Mammary epithelial cell (primary cell): ENCODE measurements around the gene PIP5KL1.

Experiments
- CTCF ChIP-seq, 2 donors: IDR thresholded peaks in 1 of 2; conservative IDR thresholded peaks in 1 of 2; 2 replicates each; pipeline ENCODE4 v1.5.1; 2011 to 2012; ENCODE audit warnings: inconsistent platforms in 2 of 2, low read length in 2 of 2, mild to moderate bottlenecking in 2 of 2, control low read depth in 1 of 2, low read depth in 1 of 2; ENCODE audit not compliant: insufficient read depth in 1 of 2; ENCODE audit errors: extremely low read depth in 1 of 2
- EZH2 ChIP-seq: IDR thresholded peaks from 2 replicates; pipeline ENCODE4 v1.6.1; 2012; ENCODE audit warnings: low read length, inconsistent platforms, borderline replicate concordance

GRCh38 chr9:127959841-127960409, 29.3 kb upstream of the PIP5KL1 start:
- no peak for TF ChIP-seq CTCF (conservative IDR thresholded peaks at IDR 0.05 in 1 of 2, IDR thresholded peaks at IDR 0.05 in 1 of 2; ENCODE audit: extremely low read depth in 1 of 2, insufficient read depth in 1 of 2, low read depth in 1 of 2, low read length in 2 of 2)
- no peak for TF ChIP-seq EZH2
